ENCODE results near the gene PDZK1IP1.

DNA sequence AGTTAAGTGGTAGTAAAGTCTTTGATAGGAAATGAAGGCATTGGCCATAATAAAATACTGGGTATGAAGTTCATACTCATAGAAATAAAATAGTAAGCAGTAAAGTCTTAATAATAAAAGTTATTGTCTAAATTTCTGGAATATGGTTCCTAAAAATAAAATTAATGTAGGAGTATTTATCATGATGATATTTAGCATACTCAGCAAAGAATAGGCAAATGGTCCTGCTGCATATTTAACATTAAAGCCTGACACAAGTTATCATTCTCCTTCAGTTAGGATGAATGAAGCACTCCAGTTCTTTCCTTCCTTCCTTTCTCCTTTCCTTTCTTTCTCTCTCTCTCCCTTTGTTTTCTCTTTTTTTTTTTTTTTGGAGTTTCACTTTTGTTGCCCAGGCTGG is 25.3 kb downstream of the PDZK1IP1 start:
- TF ChIP-seq, protein P1, sequence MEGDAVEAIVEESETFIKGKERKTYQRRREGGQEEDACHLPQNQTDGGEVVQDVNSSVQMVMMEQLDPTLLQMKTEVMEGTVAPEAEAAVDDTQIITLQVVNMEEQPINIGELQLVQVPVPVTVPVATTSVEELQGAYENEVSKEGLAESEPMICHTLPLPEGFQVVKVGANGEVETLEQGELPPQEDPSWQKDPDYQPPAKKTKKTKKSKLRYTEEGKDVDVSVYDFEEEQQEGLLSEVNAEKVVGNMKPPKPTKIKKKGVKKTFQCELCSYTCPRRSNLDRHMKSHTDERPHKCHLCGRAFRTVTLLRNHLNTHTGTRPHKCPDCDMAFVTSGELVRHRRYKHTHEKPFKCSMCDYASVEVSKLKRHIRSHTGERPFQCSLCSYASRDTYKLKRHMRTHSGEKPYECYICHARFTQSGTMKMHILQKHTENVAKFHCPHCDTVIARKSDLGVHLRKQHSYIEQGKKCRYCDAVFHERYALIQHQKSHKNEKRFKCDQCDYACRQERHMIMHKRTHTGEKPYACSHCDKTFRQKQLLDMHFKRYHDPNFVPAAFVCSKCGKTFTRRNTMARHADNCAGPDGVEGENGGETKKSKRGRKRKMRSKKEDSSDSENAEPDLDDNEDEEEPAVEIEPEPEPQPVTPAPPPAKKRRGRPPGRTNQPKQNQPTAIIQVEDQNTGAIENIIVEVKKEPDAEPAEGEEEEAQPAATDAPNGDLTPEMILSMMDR (IDR thresholded peaks at IDR 0.05; ENCODE audit: insufficient read depth, low read length, poor library complexity, severe bottlenecking), result no peak
- no peak for TF ChIP-seq EZH2phosphoT487 (conservative IDR thresholded peaks at IDR 0.05; ENCODE audit: low read length)

Data from SU-DHL-6 (cell line).